Stimulated activated CD4-positive, alpha-beta T cell treated with anti-CD3 and anti-CD28 coated beads, Interleukin-1b, Interleukin-23, amount 100 ng/mL, for 48 hours (primary cell): ENCODE results near the gene HACD4.

ENCODE experiments used
- DNase-seq: peaks from one replicate; pipeline ENCODE4 v3.0.0-alpha.2; 2020

Gene HACD4

DNA sequence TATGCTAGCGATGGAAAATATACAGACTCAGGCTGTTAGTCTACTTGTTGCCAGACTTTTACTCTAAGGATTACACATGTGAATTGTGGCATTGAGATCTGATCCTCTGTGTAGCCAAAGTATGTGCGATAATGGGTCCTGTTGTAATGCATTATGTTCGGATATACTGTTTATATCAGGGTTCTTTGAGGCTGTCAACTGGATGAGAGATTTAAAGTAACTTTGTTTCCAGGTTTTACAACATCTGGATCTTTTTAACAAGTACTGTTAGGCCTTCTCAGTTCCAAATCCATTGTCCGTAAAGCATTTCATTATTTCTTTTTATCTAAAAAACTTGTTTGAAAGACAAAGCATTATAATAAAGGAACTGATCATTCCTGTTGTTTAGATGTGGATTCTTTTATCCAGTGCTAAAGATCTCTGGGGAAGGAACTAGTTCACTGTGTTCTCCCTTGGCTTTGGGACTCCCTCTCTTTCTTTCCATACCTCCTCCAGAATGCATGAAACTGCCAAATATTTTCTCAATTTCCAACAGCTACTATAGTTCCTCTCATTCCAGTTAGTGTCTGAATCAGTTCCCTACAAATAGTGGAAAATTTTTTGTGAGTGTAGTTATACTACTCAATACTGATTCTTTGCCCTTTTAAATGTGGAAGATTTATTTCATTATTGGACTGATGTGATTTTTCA lies 68.8 kb downstream of the HACD4 start:
- no peak for DNase-seq

DNA sequence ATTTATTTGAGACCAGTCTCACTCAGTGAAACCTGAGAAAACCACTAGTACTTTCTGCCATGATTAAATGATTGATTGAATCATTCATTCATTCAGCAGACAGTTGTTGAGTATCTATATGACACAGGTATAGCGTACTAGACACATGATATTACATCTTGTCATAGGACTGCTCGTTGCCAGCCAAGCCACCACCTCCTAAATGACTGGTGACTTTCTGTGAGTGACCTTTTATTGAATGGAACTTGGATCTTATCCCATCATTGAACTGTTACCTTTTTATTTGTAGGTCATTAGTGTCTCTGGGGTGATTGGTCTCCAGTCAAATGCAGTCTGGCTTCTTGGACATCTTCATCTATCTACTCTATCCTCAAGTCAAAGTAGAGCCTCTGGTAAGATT lies 80.7 kb downstream of the HACD4 start:
- DNase-seq: no peak
